ENCODE measurements around the gene CCL19. TPM values are rescaled to one million over a fixed set of nuclear protein-coding genes. Genes with fewer than 3 reads are reported as not detected.

CCL19 gene
- total and polyA plus RNA-seq, 7 donors: 0.23 to 0.31 TPM; not detected in 5

DNA sequence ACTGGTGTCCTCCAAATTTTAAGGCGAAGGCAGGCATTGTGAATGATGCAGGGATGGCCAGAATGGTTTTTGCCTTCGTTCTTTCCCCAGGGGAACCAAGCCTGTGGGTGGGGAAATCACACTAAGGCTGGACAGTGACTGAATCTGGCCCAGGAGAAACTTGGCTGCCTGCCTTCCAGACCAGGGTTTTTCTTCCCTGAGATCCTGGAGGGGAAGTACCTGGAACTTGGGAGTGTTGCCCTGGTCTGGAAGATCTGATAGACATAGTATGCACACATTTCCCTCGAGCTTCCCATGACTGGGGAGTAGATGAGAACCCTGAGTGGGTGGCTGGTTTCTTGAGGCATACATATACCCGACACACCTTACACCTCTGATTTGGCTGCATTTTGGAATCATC is 39.8 kb downstream of the CCL19 start:
- Histone ChIP-seq H3K9me3 (no peaks in the 10 kb centered on the region), H3K36me3 (ENCODE audit: insufficient read depth in 1 of 2, low read depth in 1 of 2) (peaks cover 0 to 34% of the 10 kb centered on the region in 2 donors), H3K27ac (peak overlapping the region; percentile 88), H3K4me3 (peak overlapping the region; percentile 68), H3K4me1 (peaks cover 51% of the 10 kb centered on the region), H3K27me3 (ENCODE audit: insufficient read depth in 3 of 3, low read length in 2 of 3) (no peaks in the 10 kb centered on the region)
- peak in 1 of 2 donors; percentile 49 for DNase-seq
- no peak for ATAC-seq
- intact Hi-C loops (cut with DNase I): no loop called here
- TF ChIP-seq, protein P1, sequence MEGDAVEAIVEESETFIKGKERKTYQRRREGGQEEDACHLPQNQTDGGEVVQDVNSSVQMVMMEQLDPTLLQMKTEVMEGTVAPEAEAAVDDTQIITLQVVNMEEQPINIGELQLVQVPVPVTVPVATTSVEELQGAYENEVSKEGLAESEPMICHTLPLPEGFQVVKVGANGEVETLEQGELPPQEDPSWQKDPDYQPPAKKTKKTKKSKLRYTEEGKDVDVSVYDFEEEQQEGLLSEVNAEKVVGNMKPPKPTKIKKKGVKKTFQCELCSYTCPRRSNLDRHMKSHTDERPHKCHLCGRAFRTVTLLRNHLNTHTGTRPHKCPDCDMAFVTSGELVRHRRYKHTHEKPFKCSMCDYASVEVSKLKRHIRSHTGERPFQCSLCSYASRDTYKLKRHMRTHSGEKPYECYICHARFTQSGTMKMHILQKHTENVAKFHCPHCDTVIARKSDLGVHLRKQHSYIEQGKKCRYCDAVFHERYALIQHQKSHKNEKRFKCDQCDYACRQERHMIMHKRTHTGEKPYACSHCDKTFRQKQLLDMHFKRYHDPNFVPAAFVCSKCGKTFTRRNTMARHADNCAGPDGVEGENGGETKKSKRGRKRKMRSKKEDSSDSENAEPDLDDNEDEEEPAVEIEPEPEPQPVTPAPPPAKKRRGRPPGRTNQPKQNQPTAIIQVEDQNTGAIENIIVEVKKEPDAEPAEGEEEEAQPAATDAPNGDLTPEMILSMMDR (IDR thresholded peaks at IDR 0.05): no peak
- 24 to 33% (median 26%) methylated on average over 4 of the region's 4 CpGs for WGBS, 3 donors

DNA sequence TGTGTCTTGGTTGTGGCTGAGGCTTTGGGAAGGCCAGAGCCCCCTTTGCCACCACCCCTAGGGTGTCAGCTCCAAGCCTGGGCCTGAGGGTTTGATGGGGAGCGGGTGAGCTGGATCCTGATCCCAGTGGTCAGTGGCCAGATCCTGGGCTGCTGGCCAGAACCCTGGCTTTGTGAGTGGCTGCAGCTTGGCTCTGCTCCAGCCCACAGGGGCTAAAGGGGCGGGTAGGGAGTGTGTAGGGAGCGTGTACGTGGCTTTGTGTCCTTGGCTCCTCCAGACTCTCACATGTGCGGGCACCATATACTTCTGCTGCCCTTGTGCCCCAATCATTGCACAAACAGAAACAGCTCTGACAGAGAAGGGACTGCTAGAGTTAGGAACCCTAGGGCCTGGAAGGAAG is 40.3 kb downstream of the CCL19 start:
- ATAC-seq: no peak
- DNase-seq: peak in 1 of 2 donors; percentile 41
- TF ChIP-seq, protein P1 (IDR thresholded peaks at IDR 0.05): no peak
- Histone ChIP-seq H3K27me3 (ENCODE audit: insufficient read depth in 3 of 3, low read length in 2 of 3) (no peaks in the 10 kb centered on the region), H3K4me3 (no peak overlapping the region), H3K4me1 (peaks cover 51% of the 10 kb centered on the region), H3K36me3 (ENCODE audit: insufficient read depth in 1 of 2, low read depth in 1 of 2) (peaks cover 0 to 34% of the 10 kb centered on the region in 2 donors), H3K27ac (peak overlapping the region; percentile 88), H3K9me3 (no peaks in the 10 kb centered on the region)
- intact Hi-C loops (cut with DNase I): no loop called here
- 50 to 57% (median 57%) methylated on average over 5 of the region's 5 CpGs for WGBS, 3 donors

DNA sequence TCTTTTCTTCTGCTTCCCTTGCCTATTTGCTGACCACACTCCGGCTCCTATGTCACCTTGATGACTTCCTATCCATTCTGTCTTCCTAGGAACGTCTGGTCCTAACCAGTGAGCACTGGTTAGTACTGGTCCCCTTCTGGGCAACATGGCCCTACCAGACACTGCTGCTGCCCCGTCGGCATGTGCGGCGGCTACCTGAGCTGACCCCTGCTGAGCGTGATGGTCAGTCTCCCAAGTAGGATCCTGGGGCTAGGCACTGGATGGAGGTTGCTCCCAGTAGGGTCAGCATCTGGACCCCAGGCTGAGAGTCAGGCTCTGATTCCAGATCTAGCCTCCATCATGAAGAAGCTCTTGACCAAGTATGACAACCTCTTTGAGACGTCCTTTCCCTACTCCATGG is 42.4 kb downstream of the CCL19 start:
- intact Hi-C loops (cut with DNase I): loop anchor here in 1 of 2 donors (5.0 kb wide), 1 partner anchor 54 kb away; no protein-coding TSS in a partner anchor
- Histone ChIP-seq H3K27me3 (ENCODE audit: insufficient read depth in 3 of 3, low read length in 2 of 3) (no peaks in the 10 kb centered on the region), H3K9me3 (no peaks in the 10 kb centered on the region), H3K27ac (no peak overlapping the region), H3K4me1 (peaks cover 36% of the 10 kb centered on the region), H3K36me3 (ENCODE audit: insufficient read depth in 1 of 2, low read depth in 1 of 2) (peaks cover 0 to 34% of the 10 kb centered on the region in 2 donors), H3K4me3 (no peak overlapping the region)
- TF ChIP-seq, protein P1 (IDR thresholded peaks at IDR 0.05): no peak
- DNase-seq: no peak
- 82 to 83% (median 83%) methylated on average over 8 of the region's 8 CpGs for WGBS, 3 donors
- ATAC-seq: no peak

DNA sequence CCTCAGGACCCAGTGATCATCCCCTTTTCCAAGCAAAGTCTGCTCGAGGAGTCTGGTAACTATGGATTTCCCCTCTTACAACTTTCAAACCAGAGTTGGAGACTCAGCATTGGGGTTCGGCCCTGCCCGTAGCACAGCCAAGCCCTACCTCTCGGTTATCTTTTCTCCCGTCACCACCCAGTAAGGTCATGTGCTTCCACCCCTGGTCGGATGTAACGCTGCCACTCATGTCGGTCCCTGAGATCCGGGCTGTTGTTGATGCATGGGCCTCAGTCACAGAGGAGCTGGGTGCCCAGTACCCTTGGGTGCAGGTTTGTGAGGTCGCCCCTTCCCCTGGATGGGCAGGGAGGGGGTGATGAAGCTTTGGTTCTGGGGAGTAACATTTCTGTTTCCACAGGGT is 43.4 kb downstream of the CCL19 start:
- ATAC-seq (no peak), DNase-seq (no peak)
- 63 to 76% (median 66%) methylated on average over 10 of the region's 10 CpGs for WGBS, 3 donors
- peak overlapping the region; percentile 81 for H3K27ac ChIP-seq
- no peaks in the 10 kb centered on the region for H3K27me3 ChIP-seq (ENCODE audit: insufficient read depth in 3 of 3, low read length in 2 of 3)
- H3K4me1 ChIP-seq: peaks cover 26% of the 10 kb centered on the region
- peaks cover 0 to 34% of the 10 kb centered on the region in 2 donors for H3K36me3 ChIP-seq (ENCODE audit: insufficient read depth in 1 of 2, low read depth in 1 of 2)
- H3K4me3 ChIP-seq: peak overlapping the region; percentile 74
- TF ChIP-seq, protein P1 (IDR thresholded peaks at IDR 0.05): no peak
- intact Hi-C loops (cut with DNase I): loop anchor here in 1 of 2 donors (5.0 kb wide), 1 partner anchor 55 kb away; no protein-coding TSS in a partner anchor
- H3K9me3 ChIP-seq: no peaks in the 10 kb centered on the region

DNA sequence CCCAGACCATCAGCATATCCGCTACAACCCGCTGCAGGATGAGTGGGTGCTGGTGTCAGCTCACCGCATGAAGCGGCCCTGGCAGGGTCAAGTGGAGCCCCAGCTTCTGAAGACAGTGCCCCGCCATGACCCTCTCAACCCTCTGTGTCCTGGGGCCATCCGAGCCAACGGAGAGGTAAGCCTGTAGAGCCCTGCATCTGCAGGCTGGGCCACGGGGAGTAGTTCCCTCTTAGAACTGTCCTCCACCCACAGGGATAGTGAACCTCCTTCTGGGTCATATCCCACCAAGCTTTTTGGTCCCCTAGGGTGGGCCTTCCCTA is 44.0 kb downstream of the CCL19 start:
- Histone ChIP-seq H3K4me1 (peaks cover 22% of the 10 kb centered on the region), H3K9me3 (no peaks in the 10 kb centered on the region), H3K27ac (peak overlapping the region; percentile 81), H3K4me3 (peak overlapping the region; percentile 74), H3K27me3 (ENCODE audit: insufficient read depth in 3 of 3, low read length in 2 of 3) (no peaks in the 10 kb centered on the region), H3K36me3 (ENCODE audit: insufficient read depth in 1 of 2, low read depth in 1 of 2) (peaks cover 0 to 34% of the 10 kb centered on the region in 2 donors)
- ATAC-seq: peak in 1 of 4 donors; percentile 7
- 2 to 7% (median 4%) methylated on average over 8 of the region's 8 CpGs for WGBS, 3 donors
- TF ChIP-seq, protein P1 (IDR thresholded peaks at IDR 0.05): no peak
- no peak for DNase-seq
- intact Hi-C loops (cut with DNase I): loop anchor here in 1 of 2 donors (5.0 kb wide), 1 partner anchor 55 kb away; no protein-coding TSS in a partner anchor
